ENCODE measurements around the gene PAQR5. TPM values are rescaled to one million over a fixed set of nuclear protein-coding genes. Genes with fewer than 3 reads are reported as not detected.

The PAQR5 gene
- total and polyA plus RNA-seq, 7 donors, result 0.08 to 0.39 (median 0.17) TPM; not detected in 1

GRCh38 chr15:69450968-69451695 lies 152.4 kb downstream of the PAQR5 start:
- WGBS, 3 donors, result 95% methylated on average over 12 of the region's 12 CpGs
- Histone ChIP-seq H3K9me3 (no peaks in the 10 kb centered on the region), H3K27ac (no peak overlapping the region), H3K36me3 (ENCODE audit: insufficient read depth in 1 of 2, low read depth in 1 of 2) (peaks cover under 1 to 28% of the 10 kb centered on the region in 2 donors), H3K27me3 (ENCODE audit: insufficient read depth in 3 of 3, low read length in 2 of 3) (no peaks in the 10 kb centered on the region), H3K4me1 (peaks cover 18% of the 10 kb centered on the region), H3K4me3 (no peak overlapping the region)
- intact Hi-C loops (cut with DNase I), result no loop called here
- DNase-seq (no peak), ATAC-seq (no peak)
- TF ChIP-seq CTCF (IDR thresholded peaks at IDR 0.05), result no peak

- H3K27ac ChIP-seq, result peak overlapping the region; percentile 98
- ATAC-seq (peak; percentile 39 to 56 (median 45)), DNase-seq (peak in 1 of 2 donors; percentile 57)
- 5 to 19% (median 16%) methylated on average over 32 of the region's 32 CpGs for WGBS, 3 donors
- intact Hi-C loops (cut with DNase I), result no loop called here
- H3K27me3 ChIP-seq (ENCODE audit: insufficient read depth in 3 of 3, low read length in 2 of 3), result no peaks in the 10 kb centered on the region
- peaks cover 27% of the 10 kb centered on the region for H3K4me1 ChIP-seq
- no peaks in the 10 kb centered on the region for H3K9me3 ChIP-seq
- H3K4me3 ChIP-seq, result peak overlapping the region; percentile 73
- peaks cover 8 to 38% of the 10 kb centered on the region in 2 donors for H3K36me3 ChIP-seq (ENCODE audit: insufficient read depth in 1 of 2, low read depth in 1 of 2)
- no peak for TF ChIP-seq CTCF (IDR thresholded peaks at IDR 0.05)
These were observed 153.4 kb downstream of the PAQR5 start for GRCh38 chr15:69451951-69452691.

GRCh38 chr15:69452692-69453521 lies 154.2 kb downstream of the PAQR5 start, which contains the start of gene RPLP1:
Gene RPLP1 (plus strand): TSS chr15:69452818. CDS start chr15:69452949, 131 bp downstream.
- peaks cover 8 to 41% of the 10 kb centered on the region in 2 donors for H3K36me3 ChIP-seq (ENCODE audit: insufficient read depth in 1 of 2, low read depth in 1 of 2)
- peak within 1 kb of the TSS; percentile 98 for H3K27ac ChIP-seq
- 0 to 1% (median 0%) methylated on average over 58 to 77 of the region's 77 CpGs for WGBS, 3 donors
- peak within 1 kb of the TSS; percentile 73 for H3K4me3 ChIP-seq
- peak; percentile 88 to 91 (median 89) for ATAC-seq
- no peaks in the 10 kb centered on the region for H3K27me3 ChIP-seq (ENCODE audit: insufficient read depth in 3 of 3, low read length in 2 of 3)
- TF ChIP-seq CTCF (IDR thresholded peaks at IDR 0.05), result no peak
- DNase-seq, result peak; percentile 96 to 99
- no peaks in the 10 kb centered on the region for H3K9me3 ChIP-seq
- H3K4me1 ChIP-seq, result peaks cover 34% of the 10 kb centered on the region
- intact Hi-C loops (cut with DNase I), result no loop called here

- peak overlapping the region; percentile 98 for H3K27ac ChIP-seq
- no peaks in the 10 kb centered on the region for H3K9me3 ChIP-seq
- H3K27me3 ChIP-seq (ENCODE audit: insufficient read depth in 3 of 3, low read length in 2 of 3), result no peaks in the 10 kb centered on the region
- WGBS, 3 donors, result 39 to 46% (median 44%) methylated on average over 5 of the region's 5 CpGs
- peaks cover 8 to 41% of the 10 kb centered on the region in 2 donors for H3K36me3 ChIP-seq (ENCODE audit: insufficient read depth in 1 of 2, low read depth in 1 of 2)
- intact Hi-C loops (cut with DNase I), result no loop called here
- no peak for DNase-seq
- H3K4me3 ChIP-seq, result peak overlapping the region; percentile 73
- TF ChIP-seq CTCF (IDR thresholded peaks at IDR 0.05), result no peak
- H3K4me1 ChIP-seq, result peaks cover 35% of the 10 kb centered on the region
- ATAC-seq, result no peak
These were observed 156.2 kb downstream of the PAQR5 start for GRCh38 chr15:69454953-69455352.
